BLaER1 treated with 17β-estradiol and CSF1 and Interleukin-3, amounts not matched to agents 10 nM and 100 nM (cell line): ENCODE results near the gene UGT1A6.
"Not testable (repeated sequence)": the region's sequence is repeated elsewhere in the genome, so short reads cannot be mapped to it uniquely, and the experiment has no call there.

Source experiments
- H3K27ac ChIP-seq, 11 experiments: shearing (Covaris generic); formaldehyde crosslinking; 2 replicates each; pipeline ENCODE4 v1.8.1; 2022
- H3K27me3 ChIP-seq, 11 experiments: shearing (Covaris generic); formaldehyde crosslinking; 2 replicates each; pipeline ENCODE4 v1.8.1; 2022
- H3K36me3 ChIP-seq, 11 experiments: shearing (Covaris generic); formaldehyde crosslinking; 2 replicates each; pipeline ENCODE4 v1.8.1; 2022
- H3K4me1 ChIP-seq, 10 experiments: shearing (Covaris generic); formaldehyde crosslinking; 2 replicates each; pipeline ENCODE4 v1.8.1; 2022
- H3K4me2 ChIP-seq, 11 experiments: shearing (Covaris generic); formaldehyde crosslinking; 2 replicates each; pipeline ENCODE4 v1.8.1; 2022
- H3K4me3 ChIP-seq, 10 experiments: shearing (Covaris generic); formaldehyde crosslinking; 2 replicates each; pipeline ENCODE4 v1.8.1; 2022
- H3K9ac ChIP-seq, 11 experiments: shearing (Covaris generic); formaldehyde crosslinking; 2 replicates each; pipeline ENCODE4 v1.8.1; 2022
- H3K9me3 ChIP-seq, 11 experiments: shearing (Covaris generic); formaldehyde crosslinking; replicated peaks in 1 of 11; 2 replicates each; pipeline ENCODE4 v1.8.1; 2022
- H4K20me1 ChIP-seq, 11 experiments: shearing (Covaris generic); formaldehyde crosslinking; 2 replicates each; pipeline ENCODE4 v1.8.1; 2022
- Cebpa-rat ChIP-seq, 11 experiments: shearing (Covaris generic); IDR thresholded peaks; 2 replicates each; pipeline ENCODE4 v1.8.1; 2022

Gene UGT1A6

DNA sequence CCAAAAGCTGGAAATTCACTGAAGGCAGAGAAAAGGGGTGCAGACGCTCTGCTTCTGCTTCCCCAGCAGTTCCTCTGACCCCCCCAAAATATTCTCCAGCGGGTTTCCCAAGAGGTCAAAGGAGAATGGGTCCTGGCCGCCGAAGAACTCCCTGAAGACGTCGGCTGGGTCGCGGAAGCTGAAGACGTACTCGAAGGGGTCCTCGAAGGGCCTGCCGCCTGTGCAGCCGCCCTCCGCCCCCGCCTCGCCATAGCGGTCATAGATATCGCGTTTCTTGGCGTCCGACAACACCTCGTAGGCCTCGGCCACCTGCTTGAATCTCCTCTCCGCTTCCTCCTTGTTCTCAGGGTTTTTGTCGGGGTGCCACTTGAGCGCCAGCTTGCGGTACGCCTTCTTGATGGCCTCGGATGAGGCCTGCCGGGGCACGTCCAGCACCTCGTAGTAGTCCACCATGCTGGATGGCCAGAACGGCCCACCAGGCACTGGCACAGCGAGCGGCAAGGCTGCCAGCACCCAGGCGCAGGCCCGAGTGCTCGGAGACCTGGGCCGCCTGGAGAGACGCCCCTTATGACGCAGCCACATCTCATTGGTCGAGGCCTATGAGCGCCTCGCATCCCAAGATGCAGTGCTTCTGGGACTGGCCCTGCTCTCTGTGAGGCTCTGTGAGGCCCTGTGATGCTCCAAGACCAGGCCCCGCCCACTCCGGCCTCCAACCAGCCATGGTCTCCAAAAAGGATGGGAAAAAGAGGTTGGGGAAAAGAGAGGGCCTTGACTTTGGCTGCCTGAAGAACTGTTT is 51.0 kb downstream of the UGT1A6 start:
- peaks cover 0 to 9% (median 0%) of the 10 kb centered on the region in 11 experiments; a peak in 5 of 22 replicates for H3K9me3 ChIP-seq
- H3K36me3 ChIP-seq = no peaks in the 10 kb centered on the region
- no peaks in the 10 kb centered on the region for H3K27me3 ChIP-seq
- no peaks in the 10 kb centered on the region for H3K4me1 ChIP-seq
- no peaks in the 10 kb centered on the region for H4K20me1 ChIP-seq
- H3K4me2 ChIP-seq = no peak overlapping the region
- TF ChIP-seq Cebpa-rat (IDR thresholded peaks at IDR 0.05) = no peak
- H3K4me3 ChIP-seq = no peak overlapping the region
- no peak overlapping the region for H3K9ac ChIP-seq
- H3K27ac ChIP-seq = no peak overlapping the region

DNA sequence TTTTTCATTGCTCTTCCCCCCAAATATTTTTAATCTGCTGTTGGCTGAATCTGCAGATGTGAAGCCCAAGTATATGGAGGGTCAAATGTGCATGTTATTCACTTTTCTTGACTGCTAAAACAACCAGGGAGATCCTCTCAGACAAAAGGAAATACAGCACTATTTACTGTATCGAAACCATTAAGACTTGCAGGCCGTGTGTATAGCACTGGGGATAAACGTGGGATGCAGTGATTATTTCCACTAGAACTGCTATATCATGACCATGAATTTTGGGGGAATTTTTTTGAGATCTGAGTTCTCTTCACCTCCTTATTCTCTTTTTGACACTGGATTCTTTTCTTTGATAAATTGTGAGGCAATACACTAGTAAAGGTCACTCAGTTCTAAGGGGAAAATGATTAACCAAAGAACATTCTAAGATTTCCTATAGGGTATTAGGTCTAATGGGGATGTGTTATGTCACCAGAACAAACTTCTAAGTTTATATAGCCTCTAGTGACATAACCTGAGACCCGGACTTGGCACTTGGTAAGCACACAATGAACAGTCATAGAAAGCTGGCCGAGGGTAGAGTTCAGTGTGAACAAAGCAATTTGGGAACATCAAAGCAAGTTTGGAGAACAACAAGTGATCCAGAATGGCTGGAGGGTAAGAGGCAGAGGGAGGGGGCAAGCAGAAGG is 52.5 kb downstream of the UGT1A6 start:
- Histone ChIP-seq H3K4me2 (no peak overlapping the region), H3K4me1 (no peaks in the 10 kb centered on the region), H3K4me3 (no peak overlapping the region), H4K20me1 (no peaks in the 10 kb centered on the region), H3K36me3 (no peaks in the 10 kb centered on the region), H3K9me3 (peaks cover 2 to 16% (median 10%) of the 10 kb centered on the region in 11 experiments; a peak in 21 of 22 replicates), H3K9ac (no peak overlapping the region), H3K27me3 (no peaks in the 10 kb centered on the region), H3K27ac (no peak overlapping the region)
- TF ChIP-seq Cebpa-rat (IDR thresholded peaks at IDR 0.05) = no peak

DNA sequence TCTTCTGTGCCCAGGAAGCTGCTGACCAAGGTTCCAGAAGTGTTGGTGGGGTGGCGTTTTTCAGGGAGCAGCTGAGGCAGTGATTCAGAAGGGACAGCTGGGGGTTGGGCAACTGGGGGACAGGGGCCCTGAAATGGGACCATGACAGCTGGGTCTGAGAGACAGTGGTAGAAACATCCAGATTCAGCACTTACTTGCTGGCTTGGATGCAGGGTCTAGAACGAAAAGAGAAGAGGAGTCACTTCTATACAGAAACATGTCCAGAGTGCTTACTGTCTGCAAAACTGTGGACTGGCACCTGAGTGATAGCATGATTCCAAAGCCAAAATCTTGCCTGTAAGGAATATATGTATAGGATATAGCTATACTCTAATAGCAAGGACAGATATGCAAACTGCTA is 53.1 kb downstream of the UGT1A6 start:
- H3K27ac ChIP-seq, H4K20me1 ChIP-seq, H3K4me3 ChIP-seq, H3K27me3 ChIP-seq, H3K4me2 ChIP-seq, H3K9ac ChIP-seq, H3K4me1 ChIP-seq, H3K36me3 ChIP-seq: not testable (repeated sequence)
- peaks cover 8 to 22% (median 16%) of the 10 kb centered on the region in 11 experiments for H3K9me3 ChIP-seq

DNA sequence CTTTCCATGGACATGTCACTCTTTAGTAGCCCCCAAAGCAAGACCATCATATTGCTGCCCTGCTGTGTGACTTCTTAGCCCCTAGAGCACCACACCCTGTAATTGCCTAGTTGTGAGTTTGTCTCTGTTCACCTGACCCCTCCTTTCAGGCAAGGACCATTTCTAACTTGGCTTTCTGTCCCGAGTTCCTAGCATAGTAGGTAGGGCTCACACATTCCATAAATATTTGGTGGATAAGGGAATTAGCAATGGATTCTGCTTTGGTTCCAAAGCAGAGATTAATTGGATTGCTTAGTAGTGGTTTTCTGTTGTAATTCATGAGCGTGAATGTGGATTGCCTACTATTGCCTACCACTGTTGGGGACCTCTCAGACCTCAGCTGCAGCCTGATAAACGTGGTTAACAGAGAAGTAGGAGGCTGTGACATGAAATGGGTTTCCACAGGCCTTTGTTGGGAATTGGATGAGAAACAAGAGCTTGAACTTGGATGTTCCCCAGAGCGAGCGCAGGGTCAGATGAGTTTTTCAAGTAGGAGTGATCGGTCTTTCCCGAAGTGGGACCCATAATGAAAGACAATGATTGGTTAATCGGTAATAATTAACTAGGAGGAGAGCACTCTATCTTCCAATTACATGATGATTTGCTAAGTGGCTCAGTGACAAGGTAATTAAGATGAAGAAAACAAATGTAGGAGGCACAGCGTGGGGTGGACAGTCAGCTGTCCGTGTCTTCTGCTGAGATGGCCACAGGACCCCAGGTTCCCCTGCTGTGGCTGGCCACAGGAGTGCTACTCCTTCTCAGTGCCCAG is 54.0 kb downstream of the UGT1A6 start:
- peaks cover 16 to 31% (median 24%) of the 10 kb centered on the region in 11 experiments for H3K9me3 ChIP-seq
- H3K4me1 ChIP-seq = no peaks in the 10 kb centered on the region
- no peak overlapping the region for H3K4me3 ChIP-seq
- TF ChIP-seq Cebpa-rat (IDR thresholded peaks at IDR 0.05) = no peak
- H3K4me2 ChIP-seq = no peak overlapping the region
- no peaks in the 10 kb centered on the region for H4K20me1 ChIP-seq
- H3K27ac ChIP-seq = no peak overlapping the region
- H3K27me3 ChIP-seq = no peaks in the 10 kb centered on the region
- H3K36me3 ChIP-seq = 0 out of 22 replicates have a peak, but pooled peaks cover 0 to 4% (median 0%) of the 10 kb centered on the region in 11 experiments
- H3K9ac ChIP-seq = no peak overlapping the region

DNA sequence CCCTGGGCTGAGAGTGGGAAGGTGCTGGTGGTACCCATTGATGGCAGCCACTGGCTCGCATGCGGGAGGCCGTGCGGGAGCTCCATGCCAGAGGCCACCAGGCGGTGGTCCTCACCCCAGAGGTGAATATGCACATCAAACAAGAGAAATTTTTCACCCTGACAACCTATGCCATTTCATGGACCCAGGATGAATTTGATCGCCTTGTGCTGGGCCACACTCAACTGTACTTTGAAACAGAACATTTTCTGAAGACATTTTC is 54.5 kb downstream of the UGT1A6 start:
- Histone ChIP-seq H4K20me1 (no peaks in the 10 kb centered on the region), H3K4me2 (no peak overlapping the region), H3K36me3 (0 out of 22 replicates have a peak, but pooled peaks cover 0 to 4% (median 0%) of the 10 kb centered on the region in 11 experiments), H3K9ac (no peak overlapping the region), H3K4me3 (no peak overlapping the region), H3K4me1 (no peaks in the 10 kb centered on the region), H3K9me3 (peaks cover 20 to 36% (median 29%) of the 10 kb centered on the region in 11 experiments), H3K27me3 (no peaks in the 10 kb centered on the region), H3K27ac (no peak overlapping the region)
- no peak for TF ChIP-seq Cebpa-rat (IDR thresholded peaks at IDR 0.05)

DNA sequence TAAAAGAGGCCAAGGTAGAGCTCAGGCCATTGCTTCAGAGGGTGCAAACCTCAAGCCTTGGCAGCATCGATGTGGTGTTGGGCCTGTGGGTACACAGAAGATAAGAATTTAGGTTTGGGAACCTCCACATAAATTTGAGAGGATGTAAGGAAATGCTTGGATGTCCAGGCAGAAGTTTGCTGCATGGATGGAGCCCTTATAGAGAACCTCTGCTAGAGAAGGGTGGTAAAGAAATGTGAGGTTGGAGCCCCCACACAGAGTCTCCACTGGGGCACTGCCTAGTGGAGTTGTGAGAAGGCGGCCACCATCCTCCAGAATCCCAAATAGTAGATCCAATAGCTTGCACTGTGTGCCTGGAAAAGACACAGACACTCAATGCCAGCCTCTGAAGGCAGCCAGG is 58.0 kb downstream of the UGT1A6 start:
- not testable (repeated sequence) for H3K9ac ChIP-seq, H3K27me3 ChIP-seq, H3K4me3 ChIP-seq, H3K27ac ChIP-seq, H3K36me3 ChIP-seq, H3K4me2 ChIP-seq, H4K20me1 ChIP-seq, H3K4me1 ChIP-seq
- H3K9me3 ChIP-seq = peaks cover 33 to 51% (median 46%) of the 10 kb centered on the region in 11 experiments

DNA sequence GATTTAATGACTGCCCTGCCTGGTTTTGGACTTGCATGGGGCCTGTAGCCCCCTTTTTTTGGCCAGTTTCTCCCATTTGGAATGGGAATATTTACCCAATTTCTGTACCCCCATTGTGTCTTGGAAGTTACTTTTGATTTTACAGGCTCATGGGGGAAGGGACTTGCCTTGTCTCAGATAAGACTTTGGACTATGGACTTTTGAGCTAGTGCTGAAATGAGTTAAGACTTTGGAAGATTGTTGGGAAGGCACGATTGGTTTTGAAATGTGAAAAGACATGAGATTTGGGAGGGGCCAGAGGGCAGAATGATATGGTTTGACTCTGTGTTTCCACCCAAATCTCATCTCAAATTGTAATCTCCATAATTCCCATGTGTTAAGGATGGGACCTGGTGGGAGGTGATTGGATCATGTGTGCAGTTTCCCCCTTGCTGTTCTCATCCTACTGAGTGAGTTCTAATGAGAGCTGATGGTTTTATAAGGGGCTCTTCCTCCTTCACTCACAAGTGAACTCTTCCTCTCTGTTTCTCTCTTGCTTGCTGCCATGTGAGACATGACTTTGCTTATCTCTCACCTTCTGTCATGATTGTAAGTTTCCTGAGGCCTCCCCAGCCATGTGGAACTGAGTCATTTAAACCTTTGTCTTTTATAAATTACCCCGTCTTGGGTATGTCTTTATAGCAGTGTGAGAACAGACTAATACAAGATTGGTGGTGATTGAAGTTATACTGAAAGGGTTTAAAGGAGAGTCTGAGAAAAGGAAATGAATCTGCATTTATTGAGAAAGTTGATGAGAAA is 58.7 kb downstream of the UGT1A6 start:
- H3K9me3 ChIP-seq = peaks cover 33 to 51% (median 46%) of the 10 kb centered on the region in 11 experiments
- H3K4me3 ChIP-seq, H3K4me2 ChIP-seq, H3K27ac ChIP-seq, H3K27me3 ChIP-seq, H3K4me1 ChIP-seq, H3K9ac ChIP-seq, H4K20me1 ChIP-seq, H3K36me3 ChIP-seq: not testable (repeated sequence)

DNA sequence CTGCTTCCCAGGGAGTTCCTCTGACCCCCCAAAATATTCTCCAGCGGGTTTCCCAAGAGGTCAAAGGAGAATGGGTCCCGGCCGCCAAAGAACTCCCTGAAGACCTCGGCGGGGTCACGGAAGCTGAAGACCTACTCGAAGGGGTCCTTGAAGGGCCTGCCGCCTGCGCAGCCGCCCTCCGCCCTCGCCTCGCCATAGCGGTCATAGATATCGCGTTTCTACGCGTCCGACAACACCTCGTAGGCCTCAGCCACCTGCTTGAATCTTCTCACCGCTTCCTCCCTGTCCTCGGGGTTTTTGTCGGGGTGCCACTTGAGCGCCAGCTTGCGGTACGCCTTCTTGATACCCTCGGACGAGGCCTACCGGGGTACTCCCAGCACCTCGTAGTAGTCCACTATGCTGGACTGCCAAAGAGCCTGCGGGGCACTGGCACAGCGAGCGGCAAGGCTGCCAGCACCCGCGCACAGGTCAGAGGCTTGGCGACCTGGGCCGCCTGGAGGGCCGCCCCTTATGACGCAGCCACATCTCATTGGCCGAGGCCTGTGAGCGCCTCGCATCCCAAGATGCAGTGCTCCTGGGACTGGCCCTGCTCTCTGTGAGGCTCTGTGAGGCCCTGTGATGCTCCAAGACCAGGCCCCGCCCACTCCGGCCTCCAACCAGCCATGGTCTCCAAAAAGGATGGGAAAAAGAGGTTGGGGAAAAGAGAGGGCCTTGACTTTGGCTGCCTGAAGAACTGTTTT is 62.4 kb downstream of the UGT1A6 start:
- TF ChIP-seq Cebpa-rat (IDR thresholded peaks at IDR 0.05) = no peak
- peaks cover 32 to 47% (median 42%) of the 10 kb centered on the region in 11 experiments for H3K9me3 ChIP-seq
- no peaks in the 10 kb centered on the region for H3K4me1 ChIP-seq
- no peaks in the 10 kb centered on the region for H3K27me3 ChIP-seq
- H4K20me1 ChIP-seq = no peaks in the 10 kb centered on the region
- H3K27ac ChIP-seq = no peak overlapping the region
- no peak overlapping the region for H3K4me3 ChIP-seq
- no peak overlapping the region for H3K9ac ChIP-seq
- H3K36me3 ChIP-seq = 0 out of 22 replicates have a peak, but pooled peaks cover 0 to 4% (median 0%) of the 10 kb centered on the region in 11 experiments
- H3K4me2 ChIP-seq = no peak overlapping the region
